ENCODE measurements around the gene SLC38A5. TPM values are rescaled to one million over a fixed set of nuclear protein-coding genes. Genes with fewer than 3 reads are reported as not detected.

Gene SLC38A5
- total and polyA plus RNA-seq, 2 donors (not counting 3 experiments of a cell fraction or from before 2014, with no cell fraction given) = 21.6 to 28.8 TPM

DNA sequence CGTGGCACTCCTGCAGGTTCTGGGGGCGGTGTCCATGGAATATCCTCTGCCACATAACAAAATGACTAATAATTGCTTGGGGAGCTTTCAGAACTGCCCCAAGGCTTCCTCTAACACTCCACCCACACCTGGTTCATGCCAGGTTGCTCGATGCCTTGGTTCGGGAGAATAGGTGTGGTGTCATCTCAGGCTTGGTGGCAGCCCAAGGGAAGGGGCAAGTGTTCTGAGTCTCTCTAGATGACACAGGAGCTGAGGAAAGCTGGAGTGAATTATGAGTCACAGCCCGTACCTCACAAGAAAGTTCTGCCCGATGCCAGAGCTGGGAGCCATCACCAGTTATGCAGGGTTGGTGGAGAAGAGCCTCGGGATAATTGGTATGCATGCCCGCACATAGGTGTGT lies 20.6 kb upstream of the SLC38A5 start:
- DNase-seq (ENCODE audit: low read depth, low spot score) = no peak
- intact Hi-C loops (cut with micrococcal nuclease) (no loop called here), dilution Hi-C loops (cut with MboI; ENCODE audit: extremely low pct_ligation_motif_present, low sequenced_read_pairs) (no loop called here)
- no peak for FAIRE-seq
- ChIA-PET CTCF (no interaction called here), POLR2A (no interaction called here)
- Histone ChIP-seq H3K79me2 (ENCODE audit: control insufficient read depth, insufficient read depth, low read length) (no peaks in the 10 kb centered on the region), H3K9ac (replicated peaks; ENCODE audit: extremely low read depth, insufficient read depth, low read length) (no peak overlapping the region), H3K27ac (ENCODE audit: insufficient read depth, low read depth, low read length) (no peak overlapping the region), H3K9me1 (replicated peaks; ENCODE audit: control insufficient read depth, extremely low read depth, insufficient read depth, low read length) (no peaks in the 10 kb centered on the region), H3K27me3 (ENCODE audit: control insufficient read depth in 2 of 2, insufficient read depth in 2 of 2, low read length in 2 of 2) (no peaks in the 10 kb centered on the region), H3K4me1 (ENCODE audit: control insufficient read depth, extremely low read depth, insufficient read depth, low read length) (peaks cover 7% of the 10 kb centered on the region), H4K20me1 (replicated peaks; ENCODE audit: control insufficient read depth, extremely low read depth, insufficient read depth, low read length) (no peaks in the 10 kb centered on the region), H3K4me2 (ENCODE audit: insufficient read depth, low read length) (no peak overlapping the region), H3K9me3 (replicated peaks; ENCODE audit: control insufficient read depth, insufficient read depth, low read length) (no peaks in the 10 kb centered on the region), H3K4me3 (replicated peaks in 1 of 3; ENCODE audit: insufficient read depth in 1 of 3, low read depth in 1 of 3, low read length in 3 of 3) (no peak overlapping the region), H3K36me3 (ENCODE audit: control insufficient read depth in 2 of 2, extremely low read depth in 1 of 2, insufficient read depth in 2 of 2, low read length in 2 of 2) (no peaks in the 10 kb centered on the region), H2AFZ (ENCODE audit: low read depth, low read length) (no peak overlapping the region)
- no TSS peak for BruUV-seq (replicated peaks)
- no peak for TF ChIP-seq POLR2A (IDR thresholded peaks at IDR 0.05; ENCODE audit: low read depth, low read length)
- no peak for TF ChIP-seq MYC (IDR thresholded peaks at IDR 0.05; ENCODE audit: low read depth, low read length)
- TF ChIP-seq EZH2 (IDR thresholded peaks at IDR 0.05; ENCODE audit: borderline replicate concordance, low read depth, low read length, severe bottlenecking) = no peak
- TF ChIP-seq FOS (IDR thresholded peaks at IDR 0.05; ENCODE audit: borderline replicate concordance, insufficient read depth, low read length) = no peak
- TF ChIP-seq JUN (IDR thresholded peaks at IDR 0.05; ENCODE audit: borderline replicate concordance, insufficient read depth, insufficient read length, low read depth) = no peak
- no peak for TF ChIP-seq MAX (IDR thresholded peaks at IDR 0.05; ENCODE audit: insufficient read depth, insufficient read length)

GRCh38 chrX:48489892-48490291 lies 19.8 kb upstream of the SLC38A5 start:
- intact Hi-C loops (cut with micrococcal nuclease) = no loop called here
- no peak for FAIRE-seq
- BruUV-seq (replicated peaks) = no TSS peak

More at GRCh38 chrX:48489892-48490291, 19.8 kb upstream of the SLC38A5 start:
- H3K4me2 ChIP-seq (ENCODE audit: insufficient read depth, low read length) = no peak overlapping the region
- dilution Hi-C loops (cut with MboI; ENCODE audit: extremely low pct_ligation_motif_present, low sequenced_read_pairs) = no loop called here
- no peak overlapping the region for H3K27ac ChIP-seq (ENCODE audit: insufficient read depth, low read depth, low read length)
- POLR2A ChIA-PET = no interaction called here
- H4K20me1 ChIP-seq (replicated peaks; ENCODE audit: control insufficient read depth, extremely low read depth, insufficient read depth, low read length) = no peaks in the 10 kb centered on the region
- peaks cover 7% of the 10 kb centered on the region for H3K4me1 ChIP-seq (ENCODE audit: control insufficient read depth, extremely low read depth, insufficient read depth, low read length)
- no peaks in the 10 kb centered on the region for H3K79me2 ChIP-seq (ENCODE audit: control insufficient read depth, insufficient read depth, low read length)
- H3K9me3 ChIP-seq (replicated peaks; ENCODE audit: control insufficient read depth, insufficient read depth, low read length) = no peaks in the 10 kb centered on the region
- H3K9ac ChIP-seq (replicated peaks; ENCODE audit: extremely low read depth, insufficient read depth, low read length) = no peak overlapping the region
- DNase-seq (ENCODE audit: low read depth, low spot score) = no peak
- CTCF ChIA-PET = no interaction called here
- no peak overlapping the region for H2AFZ ChIP-seq (ENCODE audit: low read depth, low read length)
- TF ChIP-seq JUN (IDR thresholded peaks at IDR 0.05; ENCODE audit: borderline replicate concordance, insufficient read depth, insufficient read length, low read depth) = no peak
- no peak for TF ChIP-seq MYC (IDR thresholded peaks at IDR 0.05; ENCODE audit: low read depth, low read length)
- no peak for TF ChIP-seq POLR2AphosphoS5 (IDR thresholded peaks at IDR 0.05; ENCODE audit: insufficient read depth, low read depth, low read length)
- no peak for TF ChIP-seq POLR2A (IDR thresholded peaks at IDR 0.05; ENCODE audit: low read depth, low read length)
- TF ChIP-seq MAX (IDR thresholded peaks at IDR 0.05; ENCODE audit: insufficient read depth, insufficient read length) = no peak
- TF ChIP-seq, protein P1, sequence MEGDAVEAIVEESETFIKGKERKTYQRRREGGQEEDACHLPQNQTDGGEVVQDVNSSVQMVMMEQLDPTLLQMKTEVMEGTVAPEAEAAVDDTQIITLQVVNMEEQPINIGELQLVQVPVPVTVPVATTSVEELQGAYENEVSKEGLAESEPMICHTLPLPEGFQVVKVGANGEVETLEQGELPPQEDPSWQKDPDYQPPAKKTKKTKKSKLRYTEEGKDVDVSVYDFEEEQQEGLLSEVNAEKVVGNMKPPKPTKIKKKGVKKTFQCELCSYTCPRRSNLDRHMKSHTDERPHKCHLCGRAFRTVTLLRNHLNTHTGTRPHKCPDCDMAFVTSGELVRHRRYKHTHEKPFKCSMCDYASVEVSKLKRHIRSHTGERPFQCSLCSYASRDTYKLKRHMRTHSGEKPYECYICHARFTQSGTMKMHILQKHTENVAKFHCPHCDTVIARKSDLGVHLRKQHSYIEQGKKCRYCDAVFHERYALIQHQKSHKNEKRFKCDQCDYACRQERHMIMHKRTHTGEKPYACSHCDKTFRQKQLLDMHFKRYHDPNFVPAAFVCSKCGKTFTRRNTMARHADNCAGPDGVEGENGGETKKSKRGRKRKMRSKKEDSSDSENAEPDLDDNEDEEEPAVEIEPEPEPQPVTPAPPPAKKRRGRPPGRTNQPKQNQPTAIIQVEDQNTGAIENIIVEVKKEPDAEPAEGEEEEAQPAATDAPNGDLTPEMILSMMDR (IDR thresholded peaks at IDR 0.05; ENCODE audit: extremely low read depth in 1 of 2, insufficient read depth in 1 of 2, low read depth in 1 of 2, low read length in 2 of 2) = no peak
- no peak for TF ChIP-seq EZH2 (IDR thresholded peaks at IDR 0.05; ENCODE audit: borderline replicate concordance, low read depth, low read length, severe bottlenecking)
- TF ChIP-seq GATA2 (IDR thresholded peaks at IDR 0.05; ENCODE audit: insufficient read depth, insufficient read length, low read depth, low read length) = no peak
- no peak for TF ChIP-seq FOS (IDR thresholded peaks at IDR 0.05; ENCODE audit: borderline replicate concordance, insufficient read depth, low read length)
- H3K27me3 ChIP-seq (ENCODE audit: control insufficient read depth in 2 of 2, insufficient read depth in 2 of 2, low read length in 2 of 2) = no peaks in the 10 kb centered on the region
- H3K9me1 ChIP-seq (replicated peaks; ENCODE audit: control insufficient read depth, extremely low read depth, insufficient read depth, low read length) = no peaks in the 10 kb centered on the region
- no peaks in the 10 kb centered on the region for H3K36me3 ChIP-seq (ENCODE audit: control insufficient read depth in 2 of 2, extremely low read depth in 1 of 2, insufficient read depth in 2 of 2, low read length in 2 of 2)
- H3K4me3 ChIP-seq (replicated peaks in 1 of 3; ENCODE audit: insufficient read depth in 1 of 3, low read depth in 1 of 3, low read length in 3 of 3) = no peak overlapping the region
